ENCODE data around the gene MTHFD2L. TPM values are rescaled to one million over a fixed set of nuclear protein-coding genes. Genes with fewer than 3 reads are reported as not detected.

The MTHFD2L gene
- total and polyA plus RNA-seq, 2 donors (not counting 3 experiments of a cell fraction or from before 2014, with no cell fraction given): 6.9 to 15.2 TPM

- Histone ChIP-seq H3K9me3 (replicated peaks; ENCODE audit: control insufficient read depth, insufficient read depth, low read length) (no peaks in the 10 kb centered on the region), H3K27me3 (ENCODE audit: control insufficient read depth in 2 of 2, insufficient read depth in 2 of 2, low read length in 2 of 2) (no peaks in the 10 kb centered on the region), H3K4me3 (replicated peaks in 1 of 3; ENCODE audit: insufficient read depth in 1 of 3, low read depth in 1 of 3, low read length in 3 of 3) (no peak overlapping the region), H3K4me1 (ENCODE audit: control insufficient read depth, extremely low read depth, insufficient read depth, low read length) (no peaks in the 10 kb centered on the region), H3K36me3 (ENCODE audit: control insufficient read depth in 2 of 2, extremely low read depth in 1 of 2, insufficient read depth in 2 of 2, low read length in 2 of 2) (no peaks in the 10 kb centered on the region), H4K20me1 (replicated peaks; ENCODE audit: control insufficient read depth, extremely low read depth, insufficient read depth, low read length) (no peaks in the 10 kb centered on the region), H3K4me2 (ENCODE audit: insufficient read depth, low read length) (no peak overlapping the region), H3K9ac (replicated peaks; ENCODE audit: extremely low read depth, insufficient read depth, low read length) (no peak overlapping the region), H3K9me1 (replicated peaks; ENCODE audit: control insufficient read depth, extremely low read depth, insufficient read depth, low read length) (no peaks in the 10 kb centered on the region), H2AFZ (ENCODE audit: low read depth, low read length) (no peak overlapping the region), H3K27ac (ENCODE audit: insufficient read depth, low read depth, low read length) (no peak overlapping the region), H3K79me2 (ENCODE audit: control insufficient read depth, insufficient read depth, low read length) (no peaks in the 10 kb centered on the region)
- DNase-seq (ENCODE audit: low read depth, low spot score) (no peak), FAIRE-seq (no peak)
- dilution Hi-C loops (cut with MboI; ENCODE audit: extremely low pct_ligation_motif_present, low sequenced_read_pairs): no loop called here
- ChIA-PET CTCF (interaction anchor here (1.3 kb wide), 1 partner anchor 14 kb away, joined by 3 read pairs; no protein-coding TSS in a partner anchor), POLR2A (no interaction called here)
- no TSS peak for BruUV-seq (replicated peaks)
- TF ChIP-seq POLR2AphosphoS5 (IDR thresholded peaks at IDR 0.05; ENCODE audit: insufficient read depth, low read depth, low read length) (no peak), JUN (IDR thresholded peaks at IDR 0.05; ENCODE audit: borderline replicate concordance, insufficient read depth, insufficient read length, low read depth) (no peak), MYC (IDR thresholded peaks at IDR 0.05; ENCODE audit: low read depth, low read length) (no peak), POLR2A (IDR thresholded peaks at IDR 0.05; ENCODE audit: low read depth, low read length) (no peak), MAX (IDR thresholded peaks at IDR 0.05; ENCODE audit: insufficient read depth, insufficient read length) (no peak), GATA2 (IDR thresholded peaks at IDR 0.05; ENCODE audit: insufficient read depth, insufficient read length, low read depth, low read length) (no peak), FOS (IDR thresholded peaks at IDR 0.05; ENCODE audit: borderline replicate concordance, insufficient read depth, low read length) (no peak), EZH2 (IDR thresholded peaks at IDR 0.05; ENCODE audit: borderline replicate concordance, low read depth, low read length, severe bottlenecking) (no peak), CTCF (IDR thresholded peaks at IDR 0.05; ENCODE audit: extremely low read depth in 1 of 2, insufficient read depth in 1 of 2, low read depth in 1 of 2, low read length in 2 of 2) (no peak)
- intact Hi-C loops (cut with micrococcal nuclease): no loop called here
These were observed 125.0 kb downstream of the MTHFD2L start for GRCh38 chr4:74282926-74283325.
